Measurements from ENCODE around the gene CHAT. TPM values are rescaled to one million over a fixed set of nuclear protein-coding genes. Genes with fewer than 3 reads are reported as not detected.

Gene CHAT
- total and polyA plus RNA-seq, 3 donors from 2014 or later, result 0.75 to 1.7 (median 0.93) TPM

GRCh38 chr10:49682879-49683278 is 69.0 kb downstream of the CHAT start:
- DNase-seq, result no peak
- Histone ChIP-seq H3K4me3 (no peak overlapping the region), H3K9me3 (no peaks in the 10 kb centered on the region), H3K27ac (no peak overlapping the region), H3K27me3 (no peaks in the 10 kb centered on the region), H3K36me3 (ENCODE audit: low read depth, missing control alignments) (no peaks in the 10 kb centered on the region), H3K4me1 (no peaks in the 10 kb centered on the region)
- intact Hi-C loops (cut with DNase I; ENCODE audit: low total_unique reads), result no loop called here
- TF ChIP-seq POLR2A (IDR thresholded peaks at IDR 0.05), result no peak
- no peak for TF ChIP-seq CTCF (IDR thresholded peaks at IDR 0.05)
- WGBS, 2 donors, result 97 to 98% methylated on average over 2 of the region's 2 CpGs

DNA sequence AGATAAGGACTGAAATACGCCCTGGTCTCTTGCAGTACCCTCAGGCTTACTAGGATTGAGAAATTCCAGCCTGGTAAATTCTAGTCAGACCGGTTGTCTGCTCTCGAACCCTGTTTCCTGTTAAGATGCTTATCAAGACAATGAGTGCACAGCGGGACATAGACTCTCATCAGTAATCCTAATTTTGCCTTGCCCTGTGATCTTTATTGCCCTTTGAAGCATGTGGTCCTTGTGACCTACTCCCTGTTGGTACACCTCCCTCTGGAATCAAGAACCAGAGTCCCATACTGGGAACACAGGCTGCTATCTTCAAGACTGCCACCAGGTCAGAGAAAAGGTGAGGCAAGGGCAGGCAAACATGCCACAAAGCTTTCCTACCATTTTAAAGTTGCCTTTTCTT is 72.8 kb downstream of the CHAT start:
- TF ChIP-seq POLR2A (IDR thresholded peaks at IDR 0.05), result no peak
- intact Hi-C loops (cut with DNase I; ENCODE audit: low total_unique reads), result no loop called here
- H3K27ac ChIP-seq, result no peak overlapping the region
- no peaks in the 10 kb centered on the region for H3K27me3 ChIP-seq
- no peaks in the 10 kb centered on the region for H3K36me3 ChIP-seq (ENCODE audit: low read depth, missing control alignments)
- H3K4me1 ChIP-seq, result no peaks in the 10 kb centered on the region
- 80 to 85% methylated on average over 4 of the region's 4 CpGs for WGBS, 2 donors
- H3K4me3 ChIP-seq, result no peak overlapping the region
- DNase-seq, result no peak
- H3K9me3 ChIP-seq, result no peaks in the 10 kb centered on the region

DNA sequence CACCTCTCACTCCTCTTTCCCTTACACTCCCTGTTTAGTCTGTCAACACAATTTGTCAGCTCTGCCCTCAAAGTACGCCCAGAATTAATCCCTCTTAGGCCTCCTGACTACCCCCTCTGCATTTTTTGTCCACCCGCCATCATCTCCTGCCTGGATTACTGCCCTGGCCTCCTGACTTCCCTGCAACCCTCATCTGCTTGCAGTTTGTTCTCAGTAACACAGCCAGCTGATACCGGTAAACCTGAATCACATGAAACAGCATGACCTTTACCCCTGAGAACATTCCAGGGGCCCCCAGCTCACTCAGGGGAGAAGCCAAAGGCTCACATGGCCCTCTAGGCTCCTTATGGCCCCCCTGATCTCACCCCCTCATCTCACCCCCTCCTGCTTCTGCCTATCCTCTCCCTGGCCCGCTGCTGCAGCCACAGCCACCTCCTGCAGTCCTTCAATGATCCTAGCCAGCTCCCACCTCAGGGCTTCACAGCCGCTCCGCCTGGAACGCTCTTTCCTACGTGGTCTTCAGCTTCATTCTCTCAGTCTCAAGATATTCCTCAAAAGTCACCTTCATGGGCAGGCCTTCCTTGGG is 74.5 kb downstream of the CHAT start:
- WGBS, 2 donors, result 28 to 34% methylated on average over 8 of the region's 8 CpGs
- H3K27me3 ChIP-seq, result no peaks in the 10 kb centered on the region
- H3K27ac ChIP-seq, result no peak overlapping the region
- H3K9me3 ChIP-seq, result no peaks in the 10 kb centered on the region
- no peak for TF ChIP-seq POLR2A (IDR thresholded peaks at IDR 0.05)
- TF ChIP-seq CTCF (IDR thresholded peaks at IDR 0.05), result no peak
- DNase-seq, result no peak
- intact Hi-C loops (cut with DNase I; ENCODE audit: low total_unique reads), result no loop called here
- no peaks in the 10 kb centered on the region for H3K4me1 ChIP-seq
- H3K4me3 ChIP-seq, result no peak overlapping the region
- H3K36me3 ChIP-seq (ENCODE audit: low read depth, missing control alignments), result no peaks in the 10 kb centered on the region

- intact Hi-C loops (cut with DNase I; ENCODE audit: low total_unique reads), result no loop called here
- Histone ChIP-seq H3K27ac (no peak overlapping the region), H3K9me3 (no peaks in the 10 kb centered on the region), H3K4me1 (no peaks in the 10 kb centered on the region), H3K27me3 (no peaks in the 10 kb centered on the region), H3K4me3 (no peak overlapping the region), H3K36me3 (ENCODE audit: low read depth, missing control alignments) (no peaks in the 10 kb centered on the region)
- 33 to 47% methylated on average over 7 of the region's 7 CpGs for WGBS, 2 donors
- TF ChIP-seq CTCF (IDR thresholded peaks at IDR 0.05) (no peak), POLR2A (IDR thresholded peaks at IDR 0.05) (no peak)
- no peak for DNase-seq
Observed at GRCh38 chr10:49688920-49689319, 75.1 kb downstream of the CHAT start.

DNA sequence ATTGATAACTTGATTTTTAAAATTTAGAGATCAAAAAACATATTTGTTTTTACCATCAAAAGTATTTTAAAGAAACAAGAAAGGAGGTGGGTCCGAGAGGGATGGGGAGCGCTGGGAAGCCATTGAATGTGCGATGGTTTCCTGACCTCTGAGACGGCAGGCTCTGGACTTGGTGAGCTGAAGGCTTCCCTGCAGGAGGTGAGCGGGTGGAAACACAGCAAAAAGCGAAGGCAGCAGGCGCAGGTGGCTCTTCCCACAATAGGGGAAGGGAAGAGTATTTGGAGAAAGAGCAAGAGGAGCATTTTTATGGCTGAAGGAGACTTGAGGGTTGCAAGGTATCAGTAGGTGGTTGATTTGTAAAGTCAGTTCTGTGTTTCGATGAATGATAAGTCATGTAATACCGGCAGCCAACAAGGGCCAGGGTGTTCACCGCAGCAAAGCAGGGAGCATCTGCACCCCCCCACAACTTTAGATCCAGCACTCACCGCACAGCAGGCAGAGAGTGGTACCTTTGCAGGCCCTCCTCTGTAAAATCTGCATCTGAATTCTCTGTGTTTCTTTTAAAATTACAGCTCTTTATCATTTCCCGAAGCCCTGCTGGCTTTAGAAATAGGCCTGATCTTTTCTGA is 76.2 kb downstream of the CHAT start:
- WGBS, 2 donors, result 39 to 40% methylated on average over 11 to 12 of the region's 12 CpGs
- H3K4me1 ChIP-seq, result no peaks in the 10 kb centered on the region
- H3K27ac ChIP-seq, result no peak overlapping the region
- no peaks in the 10 kb centered on the region for H3K36me3 ChIP-seq (ENCODE audit: low read depth, missing control alignments)
- no peak overlapping the region for H3K4me3 ChIP-seq
- H3K9me3 ChIP-seq, result no peaks in the 10 kb centered on the region
- DNase-seq, result no peak
- intact Hi-C loops (cut with DNase I; ENCODE audit: low total_unique reads), result no loop called here
- H3K27me3 ChIP-seq, result no peaks in the 10 kb centered on the region
- no peak for TF ChIP-seq CTCF (IDR thresholded peaks at IDR 0.05)
- no peak for TF ChIP-seq POLR2A (IDR thresholded peaks at IDR 0.05)
